Kidney (tissue), 14 donors: ENCODE measurements around the gene LTBP1. TPM values are rescaled to one million over a fixed set of nuclear protein-coding genes. Genes with fewer than 3 reads are reported as not detected.
A peak's percentile ranks its signal among the peaks of the same experiment; 100 is the strongest.

ENCODE experiments used
- DNase-seq, 5 donors: peaks; one replicate each; pipeline ENCODE4 v3.0.0-alpha.2; 2013 to 2020
- FAIRE-seq: peaks from 2 replicates; lab custom pipeline; 2012; peaks lifted over from hg19 to GRCh38; lab: Jason Lieb, UNC
- H3K27ac ChIP-seq, 2 donors: one replicate each; pipeline ENCODE4 v1.7.0; 2013; ENCODE audit warnings: low read depth in 2 of 2, low read length in 2 of 2, inconsistent platforms in 1 of 2
- H3K27me3 ChIP-seq: one replicate; pipeline ENCODE4 v1.7.1; 2013; ENCODE audit warnings: low read length, inconsistent platforms; ENCODE audit not compliant: control insufficient read depth, insufficient read depth
- H3K36me3 ChIP-seq, 3 donors: one replicate each; pipeline versions ENCODE4 v1.7.0 to v1.7.1; 2013; ENCODE audit warnings: low read length in 3 of 3, control low read depth in 1 of 3, inconsistent platforms in 1 of 3; ENCODE audit not compliant: insufficient read depth in 3 of 3, control insufficient read depth in 2 of 3
- H3K4me1 ChIP-seq, 3 donors: one replicate each; pipeline versions ENCODE4 v1.7.0 to v1.7.1; 2013; ENCODE audit warnings: low read length in 3 of 3, inconsistent platforms in 1 of 3, low read depth in 1 of 3; ENCODE audit not compliant: control insufficient read depth in 2 of 3, insufficient read depth in 2 of 3
- H3K4me3 ChIP-seq, 3 donors: one replicate each; pipeline versions ENCODE4 v1.7.0 to v1.8.1; 2013; ENCODE audit warnings: low read length in 3 of 3, control low read depth in 1 of 3, inconsistent platforms in 1 of 3
- H3K9ac ChIP-seq, 3 donors: one replicate each; pipeline versions ENCODE4 v1.7.0 to v1.7.1; 2013; ENCODE audit warnings: low read length in 3 of 3, control low read depth in 1 of 3, inconsistent platforms in 1 of 3
- H3K9me3 ChIP-seq, 3 donors: one replicate each; pipeline versions ENCODE4 v1.7.0 to v1.7.1; 2013; ENCODE audit warnings: low read length in 3 of 3, control low read depth in 1 of 3, inconsistent platforms in 1 of 3; ENCODE audit not compliant: control insufficient read depth in 2 of 3, insufficient read depth in 1 of 3
- intact Hi-C: fragments of 100-400 bp; cut with DNase I; formaldehyde crosslinking; loops from one replicate; pipeline ENCODE4 v1.11.1; 2022
- polyA plus RNA-seq: library from polyadenylated mRNA; stranded (reverse); fragments of 350-450 nt; fragmentation: Illumina TruSeq; extraction: RNeasy Lipid Tissue Mini Kit (QIAGEN cat#74804); gene quantifications from one replicate; pipeline ENCODE4 v1.2.3, GENCODE V29; 2014; ENCODE audit warnings: low read depth, low replicate concordance; ENCODE audit not compliant: insufficient read depth
- total RNA-seq: library from RNA; stranded (reverse); fragmentation: NEBNext Ultra II Directional; extraction: Animal tissue kit (Norgen Biotek cat#: 25700); gene quantifications from one replicate; pipeline ENCODE4 v1.2.1, GENCODE V29; 2021
- TF ChIP-seq, protein P1 (sequence below): IDR thresholded peaks from 3 replicates; pipeline ENCODE4 v1.5.1; 2012; ENCODE audit warnings: mild to moderate bottlenecking, moderate library complexity, borderline replicate concordance; ENCODE audit not compliant: insufficient read depth; ENCODE audit errors: extremely low read depth
- donor health status: control.
- donor health status: control.
- donor health status: control.
- donor health status: control.
- donor health status: control.
- donor health status: DM: yes; HTN: yes; CAD: no.
- donor health status: Normal renal cell carcinoma (clear cell type).

LTBP1 gene
- total and polyA plus RNA-seq, 2 donors from 2014 or later = 9.3 to 39.8 TPM

DNA sequence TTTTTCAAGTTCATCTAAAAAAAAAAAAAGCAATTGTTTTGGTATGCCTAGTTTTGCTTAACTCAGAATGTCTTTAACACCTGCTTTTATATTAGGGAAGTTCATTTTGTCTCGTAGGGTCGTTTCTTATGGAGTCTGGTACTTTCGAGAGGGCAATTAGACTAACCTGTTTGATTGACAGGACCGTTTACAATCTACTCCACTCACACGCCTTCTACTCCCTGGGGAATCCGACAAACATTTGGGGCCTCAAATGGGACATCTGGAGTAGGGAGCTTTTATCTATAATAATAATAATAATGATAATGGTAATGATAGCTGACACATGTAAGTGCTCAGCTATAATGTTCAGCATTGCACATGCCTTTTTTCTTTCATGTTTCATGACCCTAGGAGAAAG lies 268.1 kb downstream of the LTBP1 start:
- Histone ChIP-seq H3K4me1 (peaks cover 0 to 4% (median 0%) of the 10 kb centered on the region in 3 donors), H3K9ac (no peak overlapping the region), H3K4me3 (no peak overlapping the region), H3K27ac (no peak overlapping the region), H3K36me3 (no peaks in the 10 kb centered on the region), H3K9me3 (no peaks in the 10 kb centered on the region), H3K27me3 (no peaks in the 10 kb centered on the region)
- intact Hi-C loops = no loop called here
- TF ChIP-seq, protein P1, sequence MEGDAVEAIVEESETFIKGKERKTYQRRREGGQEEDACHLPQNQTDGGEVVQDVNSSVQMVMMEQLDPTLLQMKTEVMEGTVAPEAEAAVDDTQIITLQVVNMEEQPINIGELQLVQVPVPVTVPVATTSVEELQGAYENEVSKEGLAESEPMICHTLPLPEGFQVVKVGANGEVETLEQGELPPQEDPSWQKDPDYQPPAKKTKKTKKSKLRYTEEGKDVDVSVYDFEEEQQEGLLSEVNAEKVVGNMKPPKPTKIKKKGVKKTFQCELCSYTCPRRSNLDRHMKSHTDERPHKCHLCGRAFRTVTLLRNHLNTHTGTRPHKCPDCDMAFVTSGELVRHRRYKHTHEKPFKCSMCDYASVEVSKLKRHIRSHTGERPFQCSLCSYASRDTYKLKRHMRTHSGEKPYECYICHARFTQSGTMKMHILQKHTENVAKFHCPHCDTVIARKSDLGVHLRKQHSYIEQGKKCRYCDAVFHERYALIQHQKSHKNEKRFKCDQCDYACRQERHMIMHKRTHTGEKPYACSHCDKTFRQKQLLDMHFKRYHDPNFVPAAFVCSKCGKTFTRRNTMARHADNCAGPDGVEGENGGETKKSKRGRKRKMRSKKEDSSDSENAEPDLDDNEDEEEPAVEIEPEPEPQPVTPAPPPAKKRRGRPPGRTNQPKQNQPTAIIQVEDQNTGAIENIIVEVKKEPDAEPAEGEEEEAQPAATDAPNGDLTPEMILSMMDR = no peak
- FAIRE-seq = no peak
- DNase-seq = no peak

DNA sequence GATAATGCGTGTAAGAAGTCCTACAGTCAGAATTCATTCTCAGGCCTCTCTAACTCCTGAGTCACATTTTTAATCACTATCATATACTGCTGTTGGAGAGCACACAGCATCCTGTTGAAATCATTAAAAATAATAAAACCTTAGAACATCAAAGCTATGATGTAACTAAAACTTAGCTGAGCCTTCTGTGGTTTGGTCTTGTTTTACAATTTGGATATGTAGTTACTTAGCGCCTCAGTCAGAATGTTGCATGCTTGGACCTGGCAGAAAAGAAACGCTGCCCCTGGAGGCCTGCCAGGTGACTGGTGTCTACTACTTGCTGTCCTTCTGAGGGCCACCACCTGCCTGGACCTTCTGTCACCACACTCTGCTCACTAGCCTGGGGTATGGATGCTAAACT lies 268.5 kb downstream of the LTBP1 start:
- DNase-seq (peak in 2 of 5 donors; percentile 8 to 56), FAIRE-seq (no peak)
- H3K4me1 ChIP-seq = peaks cover 0 to 4% (median 0%) of the 10 kb centered on the region in 3 donors
- TF ChIP-seq, protein P1 = no peak
- H3K36me3 ChIP-seq = no peaks in the 10 kb centered on the region
- H3K9me3 ChIP-seq = no peaks in the 10 kb centered on the region
- H3K9ac ChIP-seq = no peak overlapping the region
- no peak overlapping the region for H3K27ac ChIP-seq
- intact Hi-C loops = no loop called here
- H3K27me3 ChIP-seq = no peaks in the 10 kb centered on the region
- no peak overlapping the region for H3K4me3 ChIP-seq

DNA sequence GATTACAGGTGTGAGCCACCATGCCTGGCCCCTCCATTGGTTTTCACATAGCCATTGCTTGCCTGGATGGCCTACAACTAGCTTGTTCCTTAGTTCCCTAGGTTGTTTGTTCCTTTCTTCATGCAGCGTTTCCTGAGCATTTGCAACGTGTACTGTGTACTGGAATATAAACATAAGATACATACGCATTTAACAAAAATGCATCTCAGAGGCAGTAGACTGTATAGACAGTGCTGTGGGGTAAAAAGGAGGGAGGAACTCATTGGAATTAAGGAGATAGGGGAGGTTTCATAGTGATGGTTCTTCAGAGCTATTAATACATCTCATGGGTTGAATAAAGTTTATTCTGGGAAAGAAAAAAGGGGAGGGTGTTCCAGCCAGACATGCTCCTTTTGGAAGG lies 269.2 kb downstream of the LTBP1 start:
- Histone ChIP-seq H3K4me3 (no peak overlapping the region), H3K4me1 (peaks cover 0 to 4% (median 0%) of the 10 kb centered on the region in 3 donors), H3K9me3 (no peaks in the 10 kb centered on the region), H3K36me3 (no peaks in the 10 kb centered on the region), H3K27ac (no peak overlapping the region), H3K9ac (no peak overlapping the region), H3K27me3 (no peaks in the 10 kb centered on the region)
- TF ChIP-seq, protein P1 = no peak
- DNase-seq = no peak
- intact Hi-C loops = no loop called here
- FAIRE-seq = no peak

DNA sequence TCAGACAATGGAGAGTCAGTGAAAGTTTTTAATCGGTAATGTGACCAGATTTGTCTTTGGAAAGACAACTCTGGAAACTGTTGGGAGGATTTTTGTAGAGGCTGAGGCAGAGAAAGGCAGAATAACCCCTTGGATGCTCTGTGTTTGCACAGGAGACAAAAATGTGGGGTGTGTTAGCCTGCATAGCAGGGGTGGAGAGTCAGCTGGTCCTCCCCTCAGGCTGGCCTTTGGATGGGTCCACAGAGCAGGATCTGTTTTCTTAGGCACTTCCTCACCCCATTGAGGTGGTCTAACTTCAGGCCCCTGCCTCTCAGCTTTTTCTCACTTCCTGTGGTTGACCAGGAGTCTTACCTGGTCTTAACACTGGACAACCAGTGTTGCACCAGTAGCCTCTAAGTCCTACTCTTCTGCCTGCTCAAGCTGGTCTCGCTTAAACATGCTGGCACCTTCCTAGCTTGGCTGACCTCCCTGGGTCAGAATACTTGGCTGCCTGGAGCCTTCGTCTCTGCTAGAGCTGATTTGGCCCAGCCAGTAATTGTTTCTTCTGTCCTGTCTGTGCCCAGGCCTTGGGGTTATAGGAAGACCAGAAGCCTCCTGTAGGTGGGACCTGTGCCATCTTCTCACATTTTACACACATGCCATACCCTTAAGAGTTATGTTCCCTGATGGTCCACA lies 269.9 kb downstream of the LTBP1 start:
- TF ChIP-seq, protein P1 = no peak
- Histone ChIP-seq H3K27ac (no peak overlapping the region), H3K4me3 (no peak overlapping the region), H3K36me3 (no peaks in the 10 kb centered on the region), H3K27me3 (no peaks in the 10 kb centered on the region), H3K9me3 (no peaks in the 10 kb centered on the region), H3K9ac (no peak overlapping the region), H3K4me1 (peaks cover 0 to 4% (median 0%) of the 10 kb centered on the region in 3 donors)
- DNase-seq = peak in 1 of 5 donors; percentile 60
- intact Hi-C loops = no loop called here
- FAIRE-seq = no peak
